CD4-positive, alpha-beta T cell (primary cell): ENCODE data around the gene WWOX. TPM values are rescaled to one million over a fixed set of nuclear protein-coding genes. Genes with fewer than 3 reads are reported as not detected.

Experiments used
- ATAC-seq: fragments of 200-7000 bp; cut with Tn5 transposase; one replicate; pipeline ENCODE4 v1.10.0; 2022; ENCODE audit warnings: mild to moderate bottlenecking; ENCODE audit not compliant: poor library complexity
- CTCF ChIA-PET: fragments of 350-600 bp; sonication (Branson Sonifier 250); formaldehyde crosslinking; loops from one replicate; lab custom pipeline; 2021; ENCODE audit warnings: antibody characterized with exemption, inconsistent platforms; lab: Charles Lee
- POLR2A ChIA-PET: fragments of 350-600 bp; sonication (Branson Sonifier 250); formaldehyde crosslinking; loops from one replicate; lab custom pipeline; 2021; ENCODE audit warnings: antibody characterized with exemption, inconsistent platforms; lab: Charles Lee
- DNase-seq, 14 experiments: peaks; one replicate each; pipeline ENCODE4 v3.0.0-alpha.2; 2013 to 2020; ENCODE audit warnings: mixed read lengths in 2 of 14
- H3K27ac ChIP-seq, 2 donors: one replicate each; pipeline versions ENCODE4 v1.5.1 to v1.7.0; 2013; ENCODE audit warnings: low read length in 2 of 2, low read depth in 1 of 2, mild to moderate bottlenecking in 1 of 2
- H3K27me3 ChIP-seq, 2 experiments: 1 replicate in 1 of 2; 2 replicates in 1 of 2; pipeline versions ENCODE4 v1.6.1 to v1.7.0; 2013; ENCODE audit warnings: low read length in 2 of 2, control low read depth in 1 of 2, mild to moderate bottlenecking in 1 of 2, moderate library complexity in 1 of 2; ENCODE audit not compliant: insufficient read depth in 2 of 2, control insufficient read depth in 1 of 2
- H3K36me3 ChIP-seq: one replicate; pipeline ENCODE4 v1.6.1; 2013; ENCODE audit warnings: low read length, control low read depth; ENCODE audit not compliant: insufficient read depth
- H3K4me1 ChIP-seq: one replicate; pipeline ENCODE4 v1.6.1; 2013; ENCODE audit warnings: low read length, control low read depth; ENCODE audit not compliant: insufficient read depth
- H3K4me3 ChIP-seq: one replicate; pipeline ENCODE4 v1.5.1; 2013; ENCODE audit warnings: mild to moderate bottlenecking, low read length, moderate library complexity
- H3K9me3 ChIP-seq, 2 experiments: 1 replicate in 1 of 2; 2 replicates in 1 of 2; pipeline versions ENCODE4 v1.6.1 to v1.7.0; 2013; ENCODE audit warnings: low read length in 2 of 2, mild to moderate bottlenecking in 2 of 2, control low read depth in 1 of 2, moderate library complexity in 1 of 2; ENCODE audit not compliant: control insufficient read depth in 1 of 2, insufficient read depth in 1 of 2
- H3K27ac Mint-ChIP-seq: one replicate; pipeline ENCODE4 v1.8.0; 2020; ENCODE audit warnings: mixed read lengths
- H3K27me3 Mint-ChIP-seq: one replicate; pipeline ENCODE4 v1.8.0; 2021; ENCODE audit warnings: mixed read lengths
- H3K36me3 Mint-ChIP-seq: one replicate; pipeline ENCODE4 v1.8.0; 2021; ENCODE audit warnings: low read depth, mixed read lengths
- H3K4me1 Mint-ChIP-seq: one replicate; pipeline ENCODE4 v1.8.0; 2021; ENCODE audit warnings: low read depth, mixed read lengths
- H3K4me3 Mint-ChIP-seq: one replicate; pipeline ENCODE4 v1.8.0; 2020; ENCODE audit warnings: mild to moderate bottlenecking, mixed read lengths
- H3K9me3 Mint-ChIP-seq: one replicate; pipeline ENCODE4 v1.8.0; 2020; ENCODE audit warnings: mixed read lengths
- CTCF ChIP-seq: fragments of 200-600 bp; IDR thresholded peaks from one replicate; pipeline ENCODE4 v1.8.0; 2022; ENCODE audit warnings: antibody characterized with exemption, mild to moderate bottlenecking
- intact Hi-C, 2 experiments: fragments of 100-400 bp; cut with DNase I in 1 of 2; cut with micrococcal nuclease in 1 of 2; formaldehyde crosslinking; loops; one replicate each; pipeline versions ENCODE4 v1.15.1 to v1.9.0; 2023 to 2025; cut with DNase I, micrococcal nuclease
- total RNA-seq, 174 experiments: library from RNA in 2 of 174; stranded (reverse) in 2 of 174; gene quantifications; one replicate each; pipeline ENCODE4 v1.2.3 and lab custom pipeline; 2021 to 2026

Gene WWOX
- total RNA-seq, 2 experiments from 2014 or later: 19.3 to 21.7 TPM

- Histone ChIP-seq H3K27ac (no peak overlapping the region), H3K36me3 (no peaks in the 10 kb centered on the region), H3K9me3 (no peaks in the 10 kb centered on the region), H3K4me1 (no peaks in the 10 kb centered on the region), H3K27me3 (no peaks in the 10 kb centered on the region), H3K4me3 (no peak overlapping the region)
- Mint-ChIP-seq H3K27ac (no peak overlapping the region), H3K4me1 (no peaks in the 10 kb centered on the region), H3K9me3 (no peaks in the 10 kb centered on the region), H3K4me3 (no peak overlapping the region), H3K36me3 (peaks cover 26% of the 10 kb centered on the region), H3K27me3 (no peaks in the 10 kb centered on the region)
- no peak for TF ChIP-seq CTCF
- intact Hi-C loops: no loop called here
- ChIA-PET POLR2A (interaction anchor here (0.5 kb wide), 1 partner anchor 329 kb away, joined by 3 read pairs; no protein-coding TSS in a partner anchor), CTCF (no interaction called here)
- no peak for DNase-seq
- no peak for ATAC-seq
Observed at GRCh38 chr16:78385086-78385805, 285.8 kb downstream of the WWOX start.

GRCh38 chr16:78386557-78387324 lies 287.3 kb downstream of the WWOX start:
- Histone ChIP-seq H3K27me3 (no peaks in the 10 kb centered on the region), H3K4me3 (no peak overlapping the region), H3K36me3 (no peaks in the 10 kb centered on the region), H3K27ac (no peak overlapping the region), H3K4me1 (no peaks in the 10 kb centered on the region), H3K9me3 (no peaks in the 10 kb centered on the region)
- no peaks in the 10 kb centered on the region for H3K9me3 Mint-ChIP-seq
- no peaks in the 10 kb centered on the region for H3K4me1 Mint-ChIP-seq
- intact Hi-C loops: no loop called here
- ChIA-PET CTCF (no interaction called here), POLR2A (no interaction called here)
- H3K36me3 Mint-ChIP-seq: peaks cover 31% of the 10 kb centered on the region
- H3K27me3 Mint-ChIP-seq: no peaks in the 10 kb centered on the region
- H3K4me3 Mint-ChIP-seq: no peak overlapping the region
- ATAC-seq: no peak
- H3K27ac Mint-ChIP-seq: no peak overlapping the region
- no peak for TF ChIP-seq CTCF
- no peak for DNase-seq

GRCh38 chr16:78389009-78389498 lies 289.6 kb downstream of the WWOX start:
- H3K27ac Mint-ChIP-seq: no peak overlapping the region
- intact Hi-C loops: no loop called here
- no peak overlapping the region for H3K27ac ChIP-seq
- H3K4me1 Mint-ChIP-seq: no peaks in the 10 kb centered on the region
- H3K4me3 Mint-ChIP-seq: no peak overlapping the region
- H3K4me3 ChIP-seq: no peak overlapping the region
- ATAC-seq: no peak
- H3K9me3 Mint-ChIP-seq: no peaks in the 10 kb centered on the region
- DNase-seq: no peak
- H3K9me3 ChIP-seq: no peaks in the 10 kb centered on the region
- POLR2A ChIA-PET: no interaction called here
- no peak for TF ChIP-seq CTCF
- H3K36me3 Mint-ChIP-seq: peaks cover 37% of the 10 kb centered on the region
- H3K27me3 ChIP-seq: no peaks in the 10 kb centered on the region
- no peaks in the 10 kb centered on the region for H3K27me3 Mint-ChIP-seq
- H3K36me3 ChIP-seq: no peaks in the 10 kb centered on the region
- CTCF ChIA-PET: no interaction called here
- no peaks in the 10 kb centered on the region for H3K4me1 ChIP-seq
